SK-N-SH (cell line): Measurements from ENCODE around the gene TRIP10. TPM values are rescaled to one million over a fixed set of nuclear protein-coding genes. Genes with fewer than 3 reads are reported as not detected.

Experiments used
- CTCF ChIA-PET: fragments of 300-600, 350-600 bp; formaldehyde crosslinking; extraction: SDS; loops from one replicate; lab custom pipeline; 2021; lab: Yijun Ruan, JAX
- POLR2A ChIA-PET: fragments of 350-600 bp; sonication (Branson Sonifier 250); formaldehyde crosslinking; extraction: SDS; loops from one replicate; lab custom pipeline; 2020; ENCODE audit warnings: antibody characterized with exemption, inconsistent platforms; lab: Yijun Ruan, JAX
- DNase-seq: peaks from one replicate; pipeline ENCODE4 v3.0.0; 2012
- H2AFZ ChIP-seq: fragments of 200-600 bp; sonication (generic); 2 replicates; pipeline ENCODE4 v1.8.1; 2016; ENCODE audit warnings: antibody characterized with exemption, mild to moderate bottlenecking, low read depth
- H3F3A ChIP-seq: fragments of 200-600 bp; sonication (generic); replicated peaks from 2 replicates; pipeline ENCODE3; 2016; ENCODE audit warnings: antibody characterized with exemption, mild to moderate bottlenecking; ENCODE audit not compliant: insufficient read depth
- H3K27ac ChIP-seq, 2 experiments: fragments of 200-500 bp in 1 of 2; fragments of 200-600 bp in 1 of 2; sonication (Bioruptor generic) in 1 of 2; sonication (generic), shearing (Covaris generic) in 1 of 2; 2 replicates each; pipeline versions ENCODE4 v1.5.1 to v1.6.1; 2014 to 2016; ENCODE audit warnings: low read depth in 2 of 2, inconsistent platforms in 1 of 2, low read length in 1 of 2, mild to moderate bottlenecking in 1 of 2, mixed read lengths in 1 of 2
- H3K27me3 ChIP-seq: fragments of 200-600 bp; sonication (generic), shearing (Covaris generic); 2 replicates; pipeline ENCODE4 v1.6.1; 2016; ENCODE audit warnings: mixed run types; ENCODE audit not compliant: insufficient read depth
- H3K36me3 ChIP-seq, 2 experiments: fragments of 200-500 bp in 1 of 2; fragments of 200-600 bp in 1 of 2; sonication (Bioruptor generic) in 1 of 2; sonication (generic) in 1 of 2; replicated peaks in 1 of 2; 2 replicates each; pipeline versions ENCODE3 to v1.5.1; 2014 to 2016; ENCODE audit warnings: low read length in 1 of 2, mild to moderate bottlenecking in 1 of 2; ENCODE audit not compliant: insufficient read depth in 2 of 2, control insufficient read depth in 1 of 2
- H3K4me1 ChIP-seq, 2 experiments: fragments of 200-500 bp in 1 of 2; fragments of 200-600 bp in 1 of 2; sonication (Bioruptor generic) in 1 of 2; sonication (generic), shearing (Covaris generic) in 1 of 2; 2 replicates each; pipeline versions ENCODE4 v1.5.1 to v1.6.1; 2014 to 2016; ENCODE audit warnings: low read depth in 1 of 2, low read length in 1 of 2, mixed run types in 1 of 2; ENCODE audit not compliant: insufficient read depth in 2 of 2, control insufficient read depth in 1 of 2
- H3K4me2 ChIP-seq: fragments of 200-600 bp; sonication (generic), shearing (Covaris generic); 2 replicates; pipeline ENCODE4 v1.6.1; 2017; ENCODE audit warnings: mixed run types
- H3K4me3 ChIP-seq, 2 experiments: fragments of 200-500 bp in 1 of 2; fragments of 200-600 bp in 1 of 2; sonication (Bioruptor generic) in 1 of 2; sonication (generic), shearing (Covaris generic) in 1 of 2; 2 replicates each; pipeline versions ENCODE4 v1.5.1 to v1.8.1; 2014 to 2016; ENCODE audit warnings: low read depth in 2 of 2, inconsistent platforms in 1 of 2, low read length in 1 of 2, mild to moderate bottlenecking in 1 of 2, mixed read lengths in 1 of 2, moderate library complexity in 1 of 2
- H3K79me2 ChIP-seq: fragments of 200-600 bp; sonication (generic); 2 replicates; pipeline ENCODE4 v1.8.1; 2017; ENCODE audit warnings: mild to moderate bottlenecking; ENCODE audit not compliant: insufficient read depth
- H3K9ac ChIP-seq: fragments of 200-600 bp; sonication (generic); 2 replicates; pipeline ENCODE4 v1.6.1; 2017; ENCODE audit warnings: mixed run types
- H3K9me2 ChIP-seq: fragments of 200-600 bp; sonication (generic); 2 replicates; pipeline ENCODE4 v1.6.1; 2017; ENCODE audit warnings: mixed run types
- H3K9me3 ChIP-seq: fragments of 200-600 bp; sonication (generic); 2 replicates; pipeline ENCODE4 v1.6.1; 2017; ENCODE audit warnings: mixed run types, mild to moderate bottlenecking, moderate library complexity
- H4K20me1 ChIP-seq: fragments of 200-600 bp; sonication (generic); 2 replicates; pipeline ENCODE4 v1.6.1; 2017; ENCODE audit warnings: mild to moderate bottlenecking, mixed run types; ENCODE audit not compliant: insufficient read depth
- CHD2 ChIP-seq: fragments of 150-350 bp; IDR thresholded peaks from 2 replicates; pipeline ENCODE4 v1.6.1; 2018; ENCODE audit warnings: low read length; ENCODE audit not compliant: partially characterized antibody
- ELF1 ChIP-seq: IDR thresholded peaks from 2 replicates; pipeline ENCODE4 v1.4.0; 2012
- EP300 ChIP-seq, 2 experiments: IDR thresholded peaks; 2 replicates each; pipeline versions ENCODE4 v1.4.0 to v1.6.1; 2012; ENCODE audit warnings: borderline replicate concordance in 1 of 2, low read depth in 1 of 2, low read length in 1 of 2
- FOSL2 ChIP-seq: IDR thresholded peaks from 2 replicates; pipeline ENCODE4 v1.4.0; 2012; ENCODE audit warnings: low read depth, mild to moderate bottlenecking, moderate library complexity, borderline replicate concordance
- GATA2 ChIP-seq: sonication (generic); formaldehyde crosslinking; IDR thresholded peaks from 2 replicates; pipeline ENCODE4 v1.5.0; 2020; ENCODE audit warnings: mild to moderate bottlenecking, missing genetic modification reagents
- JUND ChIP-seq: IDR thresholded peaks from 2 replicates; pipeline ENCODE4 v1.4.0; 2012
- MEF2A ChIP-seq: IDR thresholded peaks from 2 replicates; pipeline ENCODE4 v1.4.0; 2012; ENCODE audit warnings: low read depth, borderline replicate concordance
- RAD21 ChIP-seq: IDR thresholded peaks from 2 replicates; pipeline ENCODE4 v1.6.1; 2012; ENCODE audit warnings: mild to moderate bottlenecking, low read length
- RCOR1 ChIP-seq: fragments of 150-350 bp; IDR thresholded peaks from 2 replicates; pipeline ENCODE4 v1.6.1; 2017; ENCODE audit warnings: antibody characterized with exemption, low read length
- RFX5 ChIP-seq: IDR thresholded peaks from 2 replicates; pipeline ENCODE4 v1.6.1; 2012; ENCODE audit warnings: mild to moderate bottlenecking, improper control_type of control experiment, low read length
- SMC3 ChIP-seq: IDR thresholded peaks from 2 replicates; pipeline ENCODE4 v1.6.1; 2012; ENCODE audit warnings: low read depth, low read length, improper control_type of control experiment
- TEAD4 ChIP-seq: IDR thresholded peaks from 2 replicates; pipeline ENCODE4 v1.4.0; 2012; ENCODE audit warnings: mild to moderate bottlenecking, borderline replicate concordance; ENCODE audit not compliant: insufficient read depth
- WGBS: methylation state at CpG from one replicate; pipeline ENCODE4 v1.1.6; 2017; ENCODE audit warnings: low lambda C conversion rate; 5-methylcytosine and 5-hydroxymethylcytosine counted together
- polyA plus RNA-seq, 3 experiments: library from polyadenylated mRNA; depleted of rRNA; stranded (reverse); fragments of >200 nt; gene quantifications; 2 replicates each; pipeline ENCODE4 v1.2.3, GENCODE V29; 2012
- TF ChIP-seq, protein P1 (sequence below): fragments of 150-350 bp; IDR thresholded peaks from 2 replicates; pipeline ENCODE4 v1.6.1; 2016; ENCODE audit warnings: mild to moderate bottlenecking, low read depth, low read length
- TF ChIP-seq, protein P2 (sequence below): fragments of 150-350 bp; IDR thresholded peaks from 2 replicates; pipeline ENCODE4 v1.6.1; 2017; ENCODE audit warnings: antibody characterized with exemption, low read length, low read depth, borderline replicate concordance
- TF ChIP-seq, protein P3 (sequence below): fragments of 200-600 bp; sonication (generic); IDR thresholded peaks from 2 replicates; pipeline ENCODE4 v1.6.1; 2017; ENCODE audit warnings: antibody characterized with exemption, mild to moderate bottlenecking, moderate library complexity
- TF ChIP-seq, protein P4 (sequence below): IDR thresholded peaks from 2 replicates; pipeline ENCODE4 v1.4.0; 2012; ENCODE audit warnings: low read depth, borderline replicate concordance
- TF ChIP-seq, protein P5 (sequence below): IDR thresholded peaks from 2 replicates; pipeline ENCODE4 v1.4.0; 2012; ENCODE audit warnings: low read depth, borderline replicate concordance
- TF ChIP-seq, protein P6 (sequence below): IDR thresholded peaks from 2 replicates; pipeline ENCODE4; 2012

TRIP10 gene
- polyA plus RNA-seq, 1 of the 3 experiments (the other 2 are of a cell fraction), result 42.9 TPM

DNA sequence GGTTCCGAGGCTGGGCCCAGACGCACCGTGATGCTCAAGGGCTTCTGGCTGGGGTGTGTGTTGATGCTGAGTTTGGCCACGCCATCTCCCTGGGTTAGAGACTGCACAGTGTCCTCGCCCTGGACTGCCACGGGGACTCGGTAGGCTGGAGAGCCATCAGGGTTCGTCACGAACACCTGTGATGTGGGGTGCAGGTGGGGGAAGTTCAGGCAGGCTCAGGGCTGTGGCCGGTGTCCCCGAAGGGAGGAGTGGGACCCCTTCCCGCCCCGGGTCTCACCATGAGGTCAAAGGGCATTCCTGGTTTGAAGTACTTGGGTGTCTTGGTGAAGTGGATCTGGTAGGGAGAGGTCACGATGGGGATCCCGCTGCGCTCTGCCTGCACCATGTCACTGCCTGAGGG lies 27.2 kb upstream of the TRIP10 start:
- POLR2A ChIA-PET, result no interaction called here

DNA sequence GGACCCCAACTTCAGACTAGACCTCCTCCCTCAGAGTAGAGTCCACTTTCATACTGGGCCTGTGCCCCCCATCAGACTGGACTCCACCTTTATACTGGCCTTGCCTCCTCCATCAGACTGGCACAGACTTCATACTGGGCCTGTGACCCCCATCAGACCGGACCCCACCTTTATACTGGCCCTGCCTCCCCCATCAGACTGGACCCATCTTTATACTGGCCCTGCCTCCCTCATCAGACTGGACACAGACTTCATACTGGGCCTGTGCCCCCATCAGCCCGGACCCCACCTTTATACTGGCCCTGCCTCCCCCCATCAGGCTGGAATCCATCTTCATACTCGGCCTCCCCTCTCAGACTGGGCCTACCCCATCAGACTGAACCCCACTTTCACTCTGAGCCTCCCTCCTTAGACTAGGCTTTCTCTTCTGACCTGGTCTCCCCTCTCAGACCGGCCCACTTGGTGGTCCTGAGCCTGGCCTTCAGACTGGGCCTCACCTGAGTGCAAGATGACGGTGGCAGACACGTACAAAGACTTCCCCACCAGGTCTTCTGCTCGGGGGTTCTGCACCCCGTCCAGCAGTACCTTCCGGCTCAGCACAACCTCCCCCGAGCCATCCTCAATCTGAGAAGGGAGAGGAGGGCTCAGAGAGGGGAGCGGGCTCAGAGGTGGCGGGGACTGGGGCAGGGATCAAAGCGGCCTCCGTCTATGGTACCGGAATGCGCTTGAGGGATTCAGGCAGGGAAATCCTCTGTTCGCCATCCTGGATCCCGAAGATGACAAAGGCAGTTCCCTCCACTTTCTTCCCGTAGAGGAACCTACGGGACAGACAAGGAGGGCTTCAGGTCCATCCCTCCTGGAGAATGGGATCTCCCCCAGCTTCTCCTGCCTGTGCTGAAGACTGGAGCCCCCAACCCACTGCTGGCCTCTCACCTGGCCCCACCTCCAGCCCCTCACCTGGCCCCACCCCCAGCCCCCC lies 26.5 kb upstream of the TRIP10 start:
- no peak overlapping the region for H3K9ac ChIP-seq
- ChIA-PET CTCF (no interaction called here), POLR2A (no interaction called here)
- H4K20me1 ChIP-seq, result no peaks in the 10 kb centered on the region
- H3K4me1 ChIP-seq, result no peaks in the 10 kb centered on the region
- peaks cover 6% of the 10 kb centered on the region for H3F3A ChIP-seq
- H3K27ac ChIP-seq, result no peak overlapping the region
- H3K36me3 ChIP-seq, result no peaks in the 10 kb centered on the region
- no peak overlapping the region for H2AFZ ChIP-seq
- no peak overlapping the region for H3K4me2 ChIP-seq
- H3K79me2 ChIP-seq, result no peaks in the 10 kb centered on the region
- H3K9me2 ChIP-seq, result no peaks in the 10 kb centered on the region
- no peaks in the 10 kb centered on the region for H3K9me3 ChIP-seq
- no peak for DNase-seq
- H3K27me3 ChIP-seq, result peaks cover 33% of the 10 kb centered on the region
- WGBS, result 46% methylated on average over 15 of the region's 20 CpGs
- no peak overlapping the region for H3K4me3 ChIP-seq
- TF ChIP-seq, protein P1, sequence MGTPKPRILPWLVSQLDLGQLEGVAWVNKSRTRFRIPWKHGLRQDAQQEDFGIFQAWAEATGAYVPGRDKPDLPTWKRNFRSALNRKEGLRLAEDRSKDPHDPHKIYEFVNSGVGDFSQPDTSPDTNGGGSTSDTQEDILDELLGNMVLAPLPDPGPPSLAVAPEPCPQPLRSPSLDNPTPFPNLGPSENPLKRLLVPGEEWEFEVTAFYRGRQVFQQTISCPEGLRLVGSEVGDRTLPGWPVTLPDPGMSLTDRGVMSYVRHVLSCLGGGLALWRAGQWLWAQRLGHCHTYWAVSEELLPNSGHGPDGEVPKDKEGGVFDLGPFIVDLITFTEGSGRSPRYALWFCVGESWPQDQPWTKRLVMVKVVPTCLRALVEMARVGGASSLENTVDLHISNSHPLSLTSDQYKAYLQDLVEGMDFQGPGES, result no peak
- TF ChIP-seq SMC3 (no peak), MEF2A (no peak), RFX5 (no peak), RCOR1 (no peak), JUND (no peak), ELF1 (no peak), EP300 (IDR thresholded peaks at IDR 0.05; ENCODE audit: borderline replicate concordance in 1 of 2, low read depth in 1 of 2, low read length in 1 of 2) (no peak), FOSL2 (no peak), CHD2 (no peak), GATA2 (CRISPR knock-in tag) (no peak)
- TF ChIP-seq, protein P2, sequence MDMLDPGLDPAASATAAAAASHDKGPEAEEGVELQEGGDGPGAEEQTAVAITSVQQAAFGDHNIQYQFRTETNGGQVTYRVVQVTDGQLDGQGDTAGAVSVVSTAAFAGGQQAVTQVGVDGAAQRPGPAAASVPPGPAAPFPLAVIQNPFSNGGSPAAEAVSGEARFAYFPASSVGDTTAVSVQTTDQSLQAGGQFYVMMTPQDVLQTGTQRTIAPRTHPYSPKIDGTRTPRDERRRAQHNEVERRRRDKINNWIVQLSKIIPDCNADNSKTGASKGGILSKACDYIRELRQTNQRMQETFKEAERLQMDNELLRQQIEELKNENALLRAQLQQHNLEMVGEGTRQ, result no peak
- TF ChIP-seq, protein P3, sequence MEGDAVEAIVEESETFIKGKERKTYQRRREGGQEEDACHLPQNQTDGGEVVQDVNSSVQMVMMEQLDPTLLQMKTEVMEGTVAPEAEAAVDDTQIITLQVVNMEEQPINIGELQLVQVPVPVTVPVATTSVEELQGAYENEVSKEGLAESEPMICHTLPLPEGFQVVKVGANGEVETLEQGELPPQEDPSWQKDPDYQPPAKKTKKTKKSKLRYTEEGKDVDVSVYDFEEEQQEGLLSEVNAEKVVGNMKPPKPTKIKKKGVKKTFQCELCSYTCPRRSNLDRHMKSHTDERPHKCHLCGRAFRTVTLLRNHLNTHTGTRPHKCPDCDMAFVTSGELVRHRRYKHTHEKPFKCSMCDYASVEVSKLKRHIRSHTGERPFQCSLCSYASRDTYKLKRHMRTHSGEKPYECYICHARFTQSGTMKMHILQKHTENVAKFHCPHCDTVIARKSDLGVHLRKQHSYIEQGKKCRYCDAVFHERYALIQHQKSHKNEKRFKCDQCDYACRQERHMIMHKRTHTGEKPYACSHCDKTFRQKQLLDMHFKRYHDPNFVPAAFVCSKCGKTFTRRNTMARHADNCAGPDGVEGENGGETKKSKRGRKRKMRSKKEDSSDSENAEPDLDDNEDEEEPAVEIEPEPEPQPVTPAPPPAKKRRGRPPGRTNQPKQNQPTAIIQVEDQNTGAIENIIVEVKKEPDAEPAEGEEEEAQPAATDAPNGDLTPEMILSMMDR, result no peak
- TF ChIP-seq, protein P4, sequence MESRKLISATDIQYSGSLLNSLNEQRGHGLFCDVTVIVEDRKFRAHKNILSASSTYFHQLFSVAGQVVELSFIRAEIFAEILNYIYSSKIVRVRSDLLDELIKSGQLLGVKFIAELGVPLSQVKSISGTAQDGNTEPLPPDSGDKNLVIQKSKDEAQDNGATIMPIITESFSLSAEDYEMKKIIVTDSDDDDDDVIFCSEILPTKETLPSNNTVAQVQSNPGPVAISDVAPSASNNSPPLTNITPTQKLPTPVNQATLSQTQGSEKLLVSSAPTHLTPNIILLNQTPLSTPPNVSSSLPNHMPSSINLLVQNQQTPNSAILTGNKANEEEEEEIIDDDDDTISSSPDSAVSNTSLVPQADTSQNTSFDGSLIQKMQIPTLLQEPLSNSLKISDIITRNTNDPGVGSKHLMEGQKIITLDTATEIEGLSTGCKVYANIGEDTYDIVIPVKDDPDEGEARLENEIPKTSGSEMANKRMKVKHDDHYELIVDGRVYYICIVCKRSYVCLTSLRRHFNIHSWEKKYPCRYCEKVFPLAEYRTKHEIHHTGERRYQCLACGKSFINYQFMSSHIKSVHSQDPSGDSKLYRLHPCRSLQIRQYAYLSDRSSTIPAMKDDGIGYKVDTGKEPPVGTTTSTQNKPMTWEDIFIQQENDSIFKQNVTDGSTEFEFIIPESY, result no peak

More for the DNA sequence above, 27.2 kb upstream of the TRIP10 start:
- H2AFZ ChIP-seq, result no peak overlapping the region
- peaks cover 6% of the 10 kb centered on the region for H3F3A ChIP-seq
- H3K4me1 ChIP-seq, result no peaks in the 10 kb centered on the region
- CTCF ChIA-PET, result no interaction called here
- no peaks in the 10 kb centered on the region for H3K36me3 ChIP-seq
- no peaks in the 10 kb centered on the region for H3K79me2 ChIP-seq
- no peaks in the 10 kb centered on the region for H3K9me3 ChIP-seq
- peaks cover 33% of the 10 kb centered on the region for H3K27me3 ChIP-seq
- TF ChIP-seq RAD21 (no peak), TEAD4 (no peak)
- TF ChIP-seq, protein P5, sequence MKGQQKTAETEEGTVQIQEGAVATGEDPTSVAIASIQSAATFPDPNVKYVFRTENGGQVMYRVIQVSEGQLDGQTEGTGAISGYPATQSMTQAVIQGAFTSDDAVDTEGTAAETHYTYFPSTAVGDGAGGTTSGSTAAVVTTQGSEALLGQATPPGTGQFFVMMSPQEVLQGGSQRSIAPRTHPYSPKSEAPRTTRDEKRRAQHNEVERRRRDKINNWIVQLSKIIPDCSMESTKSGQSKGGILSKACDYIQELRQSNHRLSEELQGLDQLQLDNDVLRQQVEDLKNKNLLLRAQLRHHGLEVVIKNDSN, result no peak
- TF ChIP-seq, protein P6, sequence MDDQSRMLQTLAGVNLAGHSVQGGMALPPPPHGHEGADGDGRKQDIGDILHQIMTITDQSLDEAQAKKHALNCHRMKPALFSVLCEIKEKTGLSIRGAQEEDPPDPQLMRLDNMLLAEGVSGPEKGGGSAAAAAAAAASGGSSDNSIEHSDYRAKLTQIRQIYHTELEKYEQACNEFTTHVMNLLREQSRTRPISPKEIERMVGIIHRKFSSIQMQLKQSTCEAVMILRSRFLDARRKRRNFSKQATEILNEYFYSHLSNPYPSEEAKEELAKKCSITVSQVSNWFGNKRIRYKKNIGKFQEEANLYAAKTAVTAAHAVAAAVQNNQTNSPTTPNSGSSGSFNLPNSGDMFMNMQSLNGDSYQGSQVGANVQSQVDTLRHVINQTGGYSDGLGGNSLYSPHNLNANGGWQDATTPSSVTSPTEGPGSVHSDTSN, result no peak
- no peak overlapping the region for H3K9ac ChIP-seq
- H3K9me2 ChIP-seq, result no peaks in the 10 kb centered on the region
- H3K27ac ChIP-seq, result no peak overlapping the region
- H3K4me3 ChIP-seq, result no peak overlapping the region
- H4K20me1 ChIP-seq, result no peaks in the 10 kb centered on the region
- 44% methylated on average over 9 of the region's 16 CpGs for WGBS
- no peak for DNase-seq
- H3K4me2 ChIP-seq, result no peak overlapping the region
